GM21723 (cell line): ENCODE measurements around the gene SRCAP.
A peak's percentile ranks its signal among the peaks of the same experiment; 100 is the strongest.
"Not testable (repeated sequence)": the region's sequence is repeated elsewhere in the genome, so short reads cannot be mapped to it uniquely, and the experiment has no call there.

Experiments used
- ATAC-seq: cut with Tn5 transposase; IDR thresholded peaks from one replicate; pipeline ENCODE4 v1.9.1; 2021; ENCODE audit warnings: mild to moderate bottlenecking, moderate library complexity; ENCODE audit not compliant: unreplicated experiment

SRCAP gene

DNA sequence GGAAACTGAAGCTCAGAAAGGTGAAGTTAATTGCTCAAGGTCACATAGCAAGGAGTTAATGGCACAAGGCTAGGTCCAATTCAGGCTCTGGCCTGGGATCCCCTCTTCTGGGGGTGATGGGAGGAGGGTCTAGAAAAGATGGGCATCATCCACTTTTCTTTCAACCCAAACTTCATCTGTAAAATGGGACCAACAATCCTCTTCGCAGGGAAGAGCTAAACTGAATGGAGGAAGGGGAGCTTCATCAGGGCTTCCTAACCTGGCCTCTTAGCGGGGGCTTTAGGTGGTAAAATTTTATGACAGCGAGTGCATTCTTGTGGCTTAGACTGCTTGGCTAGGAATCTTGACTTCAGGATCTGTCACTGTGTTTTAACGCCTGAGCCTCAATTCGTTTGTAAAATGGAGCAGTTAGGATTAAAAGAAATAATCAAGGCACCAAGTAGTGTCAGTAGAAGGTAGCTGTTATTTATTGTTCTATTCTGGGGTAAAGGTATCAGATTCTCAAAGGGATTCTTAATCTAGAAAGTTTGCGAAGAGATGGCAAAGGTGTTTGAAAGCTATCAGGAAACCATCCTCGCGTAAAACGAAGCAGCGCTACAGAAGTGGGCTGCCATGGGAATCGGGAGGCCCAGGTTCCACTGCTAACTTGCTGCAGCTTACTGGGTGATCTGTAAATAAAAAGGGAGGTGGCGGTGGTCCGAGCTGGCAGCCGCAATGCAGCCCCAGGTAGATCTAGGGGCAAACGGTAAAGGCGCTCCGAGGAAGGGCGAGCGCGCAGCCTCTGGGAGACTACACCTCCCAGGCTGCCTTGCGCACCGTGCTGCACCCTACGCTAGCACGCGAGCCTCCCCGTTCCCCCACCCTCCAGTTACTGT is 1.5 kb upstream of the SRCAP start:
- peak; percentile 88 for ATAC-seq

DNA sequence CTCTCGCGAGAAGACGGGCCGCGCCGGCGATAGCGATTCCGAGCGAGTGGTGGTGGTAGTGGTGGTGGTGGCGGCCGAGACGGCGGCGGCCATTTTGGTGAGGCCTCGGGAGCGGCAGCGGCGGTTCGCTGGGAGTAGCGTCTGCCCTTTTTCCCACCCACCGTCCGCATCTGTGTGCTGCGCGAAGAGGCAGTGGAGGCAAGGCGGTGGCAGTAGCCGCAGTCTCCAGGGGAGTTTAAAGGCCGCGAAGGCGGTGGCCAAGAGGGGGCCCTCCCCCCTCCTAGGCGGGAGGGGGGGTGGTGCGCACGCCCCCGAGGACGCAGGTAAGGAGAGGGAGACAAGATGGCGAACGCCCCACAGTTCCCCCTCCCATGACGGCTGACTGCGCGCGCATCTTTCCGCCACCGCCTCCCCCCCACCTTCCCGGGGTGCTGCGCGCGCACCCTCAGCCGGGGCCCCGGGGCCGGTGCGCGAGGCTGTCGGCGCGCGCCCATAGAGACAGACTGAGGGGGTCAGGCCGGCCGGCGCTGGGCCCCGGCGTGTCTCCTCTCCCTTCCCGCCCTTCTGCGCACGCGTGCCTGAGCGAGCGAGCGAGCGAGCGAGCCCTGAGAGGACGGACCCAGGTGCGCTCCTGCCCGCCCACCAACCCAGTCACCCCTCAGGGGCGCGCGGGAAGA is 694 bp upstream of the SRCAP start:
- peak; percentile 64 for ATAC-seq

DNA sequence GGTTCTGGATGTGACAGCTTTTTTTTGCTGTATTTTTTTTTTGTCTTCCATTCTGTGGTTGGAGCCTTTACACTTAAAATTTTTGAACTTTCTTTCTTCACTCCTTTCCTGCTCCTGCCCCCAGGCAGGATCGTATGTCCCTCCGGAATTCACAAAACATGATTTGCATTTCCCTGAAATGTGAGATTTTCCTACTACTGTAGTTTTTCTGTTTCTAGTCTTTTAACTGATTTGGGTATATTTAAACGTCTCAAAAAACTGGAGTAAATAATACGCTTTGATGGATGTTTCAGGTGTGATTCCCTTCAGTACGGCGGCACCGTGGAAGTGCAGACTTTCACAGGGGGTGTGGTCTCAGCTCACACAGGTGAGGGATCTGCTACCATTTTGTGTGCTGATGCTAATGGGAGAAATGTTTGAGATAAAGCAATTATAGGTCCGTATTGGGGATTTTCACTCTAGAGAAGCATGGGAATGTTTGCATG is 686 bp downstream of the SRCAP start:
- no peak for ATAC-seq

DNA sequence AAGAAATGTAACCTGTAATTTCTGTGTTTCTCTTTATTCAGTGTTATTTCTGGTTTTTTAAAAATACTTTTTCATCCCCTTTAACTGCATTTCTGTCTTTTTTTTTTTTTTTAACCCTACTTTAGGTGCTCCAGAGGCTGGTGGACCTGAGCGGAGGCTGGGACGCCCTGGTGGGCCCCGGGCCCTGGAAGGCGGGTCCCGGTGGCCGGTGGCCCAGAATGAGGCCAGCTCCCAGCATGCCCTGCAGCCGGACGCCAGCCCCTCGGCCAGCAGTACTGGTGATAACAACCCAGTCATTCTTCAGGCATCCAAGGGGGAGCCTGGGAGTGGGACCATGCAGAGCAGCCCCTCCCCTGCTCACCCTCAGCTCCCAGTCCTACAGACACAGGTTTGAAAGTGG is 1.5 kb downstream of the SRCAP start:
- no peak for ATAC-seq

DNA sequence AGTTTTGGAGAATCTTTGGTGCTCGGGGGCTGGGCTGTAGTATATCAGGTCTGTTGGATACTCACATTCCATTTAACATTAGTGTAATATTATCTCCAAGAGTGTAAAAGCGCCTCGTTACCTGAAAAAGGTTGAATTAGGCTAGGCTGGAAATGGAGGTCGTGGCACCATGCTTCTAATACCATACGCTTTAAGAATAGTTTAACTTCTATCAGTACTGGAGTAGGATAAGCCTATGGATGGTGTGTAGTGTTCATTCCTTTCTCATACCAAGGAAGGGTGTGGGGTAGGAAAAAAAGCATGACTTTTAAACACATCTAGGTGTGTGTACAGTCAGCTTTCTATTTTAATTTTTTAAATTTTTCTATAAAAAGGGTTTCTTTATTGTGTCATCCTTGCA is 2.0 kb downstream of the SRCAP start:
- ATAC-seq: no peak

DNA sequence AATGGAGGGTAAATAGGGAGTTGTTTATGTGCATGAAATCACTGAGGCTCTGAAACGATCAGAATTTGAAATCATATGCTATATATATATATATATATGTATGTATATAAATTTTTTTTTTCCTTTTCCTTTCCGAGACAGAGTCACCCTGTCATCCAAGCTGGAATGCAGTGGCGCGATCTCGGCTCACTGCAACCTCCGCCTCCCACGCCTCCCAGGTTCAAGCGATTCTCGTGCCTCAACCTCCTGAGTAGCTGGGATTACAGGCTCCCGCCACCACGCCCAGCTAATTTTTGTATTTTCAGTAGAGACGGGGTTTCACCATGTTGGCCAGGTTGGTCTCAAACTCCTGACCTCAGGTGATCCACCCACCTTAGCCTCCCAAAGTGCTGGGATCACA is 4.1 kb downstream of the SRCAP start:
- not testable (repeated sequence) for ATAC-seq

DNA sequence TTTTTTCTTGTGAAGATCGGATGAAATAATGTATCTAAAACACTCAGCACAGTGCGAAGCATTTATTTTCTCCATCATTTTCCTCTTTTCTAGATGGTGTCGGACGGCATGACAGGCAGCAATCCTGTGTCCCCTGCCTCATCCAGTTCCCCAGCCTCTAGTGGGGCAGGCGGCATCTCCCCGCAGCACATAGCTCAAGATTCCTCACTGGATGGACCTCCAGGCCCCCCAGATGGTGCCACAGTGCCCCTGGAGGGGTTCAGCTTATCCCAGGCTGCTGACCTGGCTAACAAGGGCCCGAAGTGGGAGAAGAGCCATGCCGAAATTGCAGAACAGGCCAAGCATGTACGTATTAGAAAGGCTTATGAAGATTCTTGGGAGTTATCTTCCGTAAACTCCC is 5.0 kb downstream of the SRCAP start:
- ATAC-seq: no peak

DNA sequence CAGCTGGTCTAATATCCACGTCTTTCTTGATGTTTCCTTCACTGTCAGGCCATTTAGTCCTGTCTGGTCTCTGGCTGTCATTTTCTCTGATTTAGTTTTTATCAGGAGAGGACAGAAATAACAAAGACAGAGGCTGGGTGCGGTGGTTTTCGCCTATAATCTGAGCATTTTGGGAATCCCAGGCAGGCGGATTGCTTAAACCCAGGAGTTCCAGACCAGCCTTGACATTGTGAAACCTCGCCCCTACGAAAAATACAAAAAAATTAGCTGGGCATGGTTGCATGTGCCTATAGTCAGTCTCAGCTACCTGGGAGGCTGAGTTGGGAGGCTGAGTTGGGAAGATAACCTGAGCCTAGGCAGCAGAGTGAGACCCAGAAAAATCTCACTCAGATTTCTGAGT is 7.1 kb downstream of the SRCAP start:
- no peak for ATAC-seq

DNA sequence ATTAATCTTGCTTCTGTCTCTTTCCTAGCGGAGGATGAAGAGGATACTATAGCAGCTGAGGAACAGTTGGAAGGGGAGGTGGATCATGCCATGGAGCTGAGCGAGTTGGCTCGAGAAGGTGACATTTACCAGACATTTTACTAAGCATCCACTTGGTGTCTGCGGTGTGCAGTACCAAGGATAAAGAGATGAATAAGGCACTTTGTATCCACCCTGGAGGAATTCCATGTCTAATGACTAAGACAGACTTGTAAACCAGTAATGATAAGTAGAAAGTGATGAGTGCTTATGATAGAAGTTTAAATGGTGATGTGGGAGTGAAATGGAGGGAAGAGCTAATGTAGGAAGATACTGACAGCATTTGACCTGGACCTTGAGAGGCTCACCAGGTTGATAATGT is 12.0 kb downstream of the SRCAP start:
- ATAC-seq: no peak

DNA sequence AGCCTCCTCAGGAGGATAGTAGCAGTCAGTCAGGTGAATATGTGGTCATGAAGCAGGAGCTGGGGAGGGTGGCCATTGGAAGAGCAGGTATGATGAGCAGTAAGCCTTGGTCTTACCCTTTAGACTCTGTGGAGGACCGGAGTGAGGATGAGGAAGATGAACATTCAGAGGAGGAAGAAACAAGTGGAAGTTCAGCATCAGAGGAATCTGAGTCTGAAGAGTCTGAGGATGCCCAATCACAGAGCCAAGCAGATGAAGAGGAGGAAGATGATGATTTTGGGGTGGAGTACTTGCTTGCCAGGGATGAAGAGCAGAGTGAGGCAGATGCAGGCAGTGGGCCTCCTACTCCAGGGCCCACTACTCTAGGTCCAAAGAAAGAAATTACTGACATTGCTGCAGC is 12.7 kb downstream of the SRCAP start:
- no peak for ATAC-seq

DNA sequence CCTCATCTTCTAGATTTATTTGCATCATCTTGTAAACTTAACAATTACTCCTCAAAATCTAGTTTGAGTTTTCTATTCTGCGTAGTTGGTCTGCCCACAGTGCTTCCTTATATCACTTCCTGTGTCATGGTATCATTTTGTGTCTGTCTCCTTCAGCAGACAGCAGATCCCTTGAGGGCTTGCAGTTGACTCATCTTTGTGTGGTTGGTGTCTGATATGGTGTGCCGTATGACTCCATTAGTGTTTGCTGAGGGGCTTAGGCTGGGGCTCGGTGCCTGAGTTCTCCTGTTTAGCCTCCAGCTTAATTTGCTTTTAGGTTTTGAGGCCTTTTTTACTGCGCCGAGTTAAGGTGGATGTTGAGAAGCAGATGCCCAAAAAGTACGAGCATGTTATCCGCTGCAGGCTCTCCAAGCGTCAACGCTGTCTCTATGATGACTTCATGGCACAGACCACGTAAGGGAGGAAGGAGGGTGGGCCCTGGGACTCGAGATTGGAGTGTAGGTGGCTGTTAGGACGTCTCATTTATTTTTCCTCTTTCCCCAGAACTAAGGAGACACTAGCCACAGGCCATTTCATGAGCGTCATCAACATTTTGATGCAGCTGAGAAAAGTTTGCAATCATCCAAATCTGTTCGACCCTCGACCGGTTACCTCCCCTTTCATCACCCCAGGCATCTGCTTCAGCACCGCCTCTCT is 16.9 kb downstream of the SRCAP start:
- no peak for ATAC-seq

DNA sequence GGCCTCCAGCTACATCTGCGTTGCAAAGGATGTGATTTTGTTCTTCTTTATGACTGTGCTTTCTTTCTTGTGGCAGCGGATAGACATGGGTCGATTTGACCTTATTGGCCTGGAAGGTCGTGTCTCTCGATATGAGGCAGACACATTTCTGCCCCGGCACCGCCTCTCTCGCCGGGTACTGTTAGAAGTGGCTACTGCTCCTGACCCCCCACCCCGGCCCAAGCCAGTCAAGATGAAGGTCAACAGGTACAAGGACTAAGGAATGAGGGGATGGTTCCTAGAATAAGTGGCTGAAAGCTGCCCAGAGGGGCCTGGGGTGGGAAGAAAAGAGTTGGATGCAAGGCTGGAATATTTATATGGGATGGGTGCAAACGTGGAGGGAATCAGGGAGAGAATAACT is 21.1 kb downstream of the SRCAP start:
- ATAC-seq: no peak

DNA sequence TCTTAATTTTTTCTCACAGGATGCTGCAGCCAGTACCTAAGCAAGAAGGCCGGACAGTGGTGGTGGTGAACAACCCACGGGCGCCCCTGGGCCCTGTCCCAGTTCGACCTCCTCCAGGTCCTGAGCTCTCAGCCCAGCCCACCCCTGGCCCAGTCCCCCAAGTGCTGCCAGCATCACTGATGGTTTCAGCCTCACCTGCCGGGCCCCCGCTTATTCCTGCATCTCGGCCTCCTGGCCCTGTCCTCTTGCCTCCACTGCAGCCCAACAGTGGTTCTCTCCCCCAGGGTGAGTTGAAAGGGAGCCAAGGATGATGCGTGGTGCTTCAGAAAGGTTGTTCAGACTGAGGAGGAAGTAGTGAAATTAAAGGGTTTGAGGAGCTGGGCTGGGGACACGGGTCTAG is 21.7 kb downstream of the SRCAP start:
- no peak for ATAC-seq

DNA sequence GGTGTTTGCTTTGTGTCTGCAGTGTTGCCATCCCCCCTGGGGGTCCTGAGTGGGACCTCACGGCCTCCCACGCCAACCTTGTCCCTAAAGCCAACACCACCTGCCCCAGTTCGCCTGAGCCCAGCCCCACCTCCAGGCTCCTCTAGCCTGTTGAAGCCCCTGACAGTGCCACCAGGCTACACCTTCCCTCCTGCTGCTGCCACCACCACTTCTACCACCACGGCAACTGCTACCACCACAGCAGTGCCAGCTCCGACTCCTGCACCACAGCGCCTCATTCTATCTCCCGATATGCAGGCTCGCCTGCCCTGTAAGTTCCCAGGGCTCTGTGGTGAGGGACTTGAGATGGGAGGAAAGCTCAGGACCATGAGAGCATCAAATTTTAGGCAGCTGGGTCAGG is 22.2 kb downstream of the SRCAP start:
- ATAC-seq: no peak

DNA sequence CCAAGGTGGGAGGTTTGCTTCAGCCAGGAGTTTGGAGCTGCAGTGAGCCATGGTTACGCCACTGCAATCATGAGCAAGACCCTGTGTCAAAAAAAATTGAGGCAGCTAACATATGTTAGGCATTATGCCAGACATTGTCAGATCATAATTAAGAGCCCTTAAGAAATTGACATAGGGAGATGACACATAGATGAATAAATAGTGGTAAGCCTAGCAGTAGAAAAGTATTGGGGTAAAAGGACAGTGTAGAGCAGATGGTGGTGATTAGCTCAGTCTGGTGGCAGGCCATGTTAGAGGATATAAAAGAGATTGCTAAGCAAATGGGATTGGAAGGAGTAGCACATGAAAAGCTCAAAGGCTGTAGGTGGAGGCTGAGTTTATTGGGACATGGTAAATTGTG is 22.6 kb downstream of the SRCAP start:
- ATAC-seq: no peak

DNA sequence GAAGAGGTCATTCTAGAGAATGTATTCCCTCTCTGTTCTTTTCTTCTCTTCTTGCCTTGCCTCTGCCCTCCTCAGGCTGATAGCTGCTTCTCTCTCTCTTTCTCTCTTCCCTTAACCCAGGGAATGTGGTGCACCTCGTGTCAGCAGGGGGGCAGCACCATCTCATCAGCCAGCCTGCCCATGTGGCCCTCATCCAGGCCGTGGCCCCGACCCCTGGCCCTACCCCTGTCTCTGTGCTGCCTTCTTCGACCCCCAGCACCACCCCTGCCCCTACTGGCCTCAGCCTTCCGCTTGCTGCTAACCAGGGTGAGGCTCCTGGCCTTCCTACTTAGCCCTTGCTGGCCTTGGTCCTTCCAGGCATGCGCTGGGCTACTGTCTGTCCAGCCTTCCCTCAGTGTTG is 23.5 kb downstream of the SRCAP start:
- ATAC-seq: no peak

DNA sequence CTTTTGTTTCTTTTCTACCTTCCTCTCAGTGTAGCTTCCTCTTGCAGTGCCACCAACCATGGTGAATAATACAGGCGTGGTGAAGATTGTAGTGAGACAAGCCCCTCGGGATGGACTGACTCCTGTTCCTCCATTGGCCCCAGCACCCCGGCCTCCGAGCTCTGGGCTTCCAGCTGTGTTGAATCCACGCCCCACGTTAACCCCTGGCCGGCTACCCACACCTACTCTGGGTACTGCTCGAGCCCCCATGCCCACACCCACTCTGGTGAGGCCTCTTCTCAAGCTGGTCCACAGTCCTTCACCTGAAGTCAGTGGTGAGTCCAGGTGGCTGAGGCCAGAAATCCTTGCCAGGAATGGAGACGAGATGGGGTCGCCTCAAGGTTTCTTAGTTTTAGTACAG is 23.9 kb downstream of the SRCAP start:
- ATAC-seq: no peak

DNA sequence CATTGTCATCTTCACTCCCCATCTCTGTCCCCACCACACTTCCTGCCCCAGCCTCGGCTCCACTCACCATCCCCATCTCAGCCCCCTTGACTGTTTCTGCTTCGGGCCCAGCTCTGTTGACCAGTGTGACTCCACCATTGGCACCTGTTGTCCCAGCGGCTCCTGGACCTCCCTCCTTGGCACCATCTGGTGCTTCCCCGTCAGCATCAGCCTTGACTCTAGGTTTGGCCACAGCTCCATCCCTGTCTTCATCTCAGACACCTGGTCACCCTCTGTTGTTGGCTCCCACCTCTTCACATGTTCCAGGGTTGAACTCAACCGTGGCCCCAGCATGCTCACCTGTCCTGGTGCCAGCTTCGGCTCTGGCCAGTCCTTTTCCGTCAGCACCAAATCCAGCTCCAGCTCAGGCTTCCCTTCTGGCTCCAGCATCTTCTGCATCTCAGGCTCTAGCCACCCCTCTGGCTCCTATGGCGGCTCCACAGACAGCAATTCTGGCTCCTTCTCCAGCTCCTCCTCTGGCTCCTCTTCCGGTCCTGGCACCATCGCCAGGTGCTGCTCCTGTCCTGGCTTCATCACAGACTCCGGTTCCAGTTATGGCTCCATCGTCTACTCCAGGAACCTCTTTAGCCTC is 24.9 kb downstream of the SRCAP start:
- no peak for ATAC-seq

DNA sequence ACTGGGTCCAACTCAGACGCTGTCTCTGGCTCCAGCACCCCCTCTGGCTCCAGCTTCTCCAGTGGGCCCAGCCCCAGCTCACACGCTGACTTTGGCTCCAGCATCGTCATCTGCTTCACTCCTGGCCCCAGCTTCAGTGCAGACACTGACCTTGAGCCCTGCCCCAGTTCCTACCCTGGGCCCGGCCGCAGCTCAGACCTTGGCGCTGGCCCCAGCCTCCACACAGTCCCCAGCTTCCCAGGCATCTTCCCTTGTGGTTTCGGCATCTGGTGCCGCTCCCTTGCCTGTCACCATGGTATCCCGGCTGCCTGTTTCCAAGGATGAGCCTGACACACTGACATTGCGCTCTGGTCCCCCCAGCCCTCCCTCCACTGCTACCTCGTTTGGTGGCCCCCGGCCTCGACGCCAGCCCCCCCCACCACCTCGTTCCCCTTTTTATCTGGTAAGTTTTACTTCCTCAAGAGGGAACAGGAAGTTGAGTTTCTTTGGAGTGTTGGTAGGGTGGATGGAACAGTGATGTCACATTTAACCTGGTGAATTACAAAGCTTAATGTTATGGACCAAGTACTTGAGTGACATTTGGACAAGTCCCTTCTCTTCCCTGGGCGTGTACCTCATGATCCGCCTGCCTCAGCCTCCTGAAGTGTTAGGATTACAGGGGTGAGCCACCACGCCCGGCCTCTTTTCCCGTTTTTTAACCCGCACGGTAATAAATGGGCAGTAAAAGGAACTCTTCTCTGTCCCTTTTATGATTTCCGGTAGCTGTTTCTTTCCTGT is 25.9 kb downstream of the SRCAP start:
- ATAC-seq: no peak

DNA sequence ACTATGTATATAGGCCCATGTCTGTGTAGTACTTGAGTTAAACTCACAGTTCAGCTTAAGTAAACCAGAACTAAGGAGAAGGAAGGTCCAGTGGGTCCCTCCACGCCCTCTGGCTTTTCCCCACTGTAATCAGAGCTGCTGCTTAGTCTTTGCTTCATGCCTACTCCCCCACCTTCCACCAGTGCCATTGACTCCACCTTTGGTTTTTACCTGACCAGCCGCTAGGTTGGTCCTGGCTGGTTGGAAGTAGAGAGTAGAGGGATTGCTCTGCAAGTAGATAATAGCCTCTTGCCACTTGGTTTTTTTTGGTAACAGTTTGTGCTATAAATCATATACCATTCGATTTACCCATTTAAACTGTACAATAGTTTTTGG is 26.4 kb downstream of the SRCAP start:
- no peak for ATAC-seq

DNA sequence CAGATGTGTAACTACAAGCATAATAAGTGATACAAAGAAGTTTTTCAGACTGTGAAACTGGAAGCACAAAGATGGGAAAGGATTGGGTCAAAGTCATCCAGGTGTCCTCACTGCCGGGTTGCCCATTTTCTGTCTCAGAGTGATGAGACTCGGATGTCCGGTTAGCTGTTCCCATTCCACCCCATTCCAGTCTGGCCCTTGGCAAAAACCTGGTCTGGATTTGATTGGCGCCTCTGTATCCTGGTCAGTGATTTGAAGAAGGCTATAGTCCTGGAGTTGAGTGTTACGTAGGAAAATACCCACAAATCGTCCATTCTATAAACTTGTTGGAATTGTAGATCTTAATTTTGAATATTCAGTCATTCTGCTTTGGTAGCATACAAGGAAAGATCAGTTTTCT is 29.4 kb downstream of the SRCAP start:
- no peak for ATAC-seq
